HL-60 (cell line): ENCODE data around the gene TTC13.

ENCODE experiments used
- POLR2AphosphoS5 ChIP-seq: IDR thresholded peaks from 2 replicates; pipeline ENCODE4 v1.6.1; 2012; ENCODE audit warnings: low read depth
- SPI1 ChIP-seq: IDR thresholded peaks from 2 replicates; pipeline ENCODE4 v1.6.1; 2012; ENCODE audit warnings: low read depth, mild to moderate bottlenecking, borderline replicate concordance
- TF ChIP-seq, protein P1 (sequence below): IDR thresholded peaks from one replicate; pipeline ENCODE4 v1.5.1; 2011; ENCODE audit warnings: low read length, control low read depth, inconsistent platforms; ENCODE audit not compliant: insufficient read depth

DNA sequence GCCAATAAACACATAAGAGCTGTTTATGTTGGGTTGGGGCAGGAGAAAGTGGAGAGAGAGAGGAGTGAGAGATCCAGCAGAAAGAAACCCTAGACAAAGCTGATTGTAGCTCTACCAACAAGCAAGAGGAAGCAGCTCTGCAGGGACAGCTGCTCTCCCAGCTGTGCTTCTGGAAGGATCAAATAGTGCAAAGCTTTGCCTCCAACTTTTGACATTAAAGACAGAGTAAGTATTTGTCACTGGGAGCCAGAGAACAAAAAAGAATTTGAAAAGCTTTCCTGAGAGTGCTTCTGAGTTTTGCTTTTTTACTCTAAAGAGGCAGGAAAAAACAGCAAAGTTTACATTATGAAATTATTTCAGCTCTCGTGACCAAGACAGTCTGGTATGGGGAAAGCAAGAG lies 81.9 kb downstream of the TTC13 start:
- TF ChIP-seq, protein P1, sequence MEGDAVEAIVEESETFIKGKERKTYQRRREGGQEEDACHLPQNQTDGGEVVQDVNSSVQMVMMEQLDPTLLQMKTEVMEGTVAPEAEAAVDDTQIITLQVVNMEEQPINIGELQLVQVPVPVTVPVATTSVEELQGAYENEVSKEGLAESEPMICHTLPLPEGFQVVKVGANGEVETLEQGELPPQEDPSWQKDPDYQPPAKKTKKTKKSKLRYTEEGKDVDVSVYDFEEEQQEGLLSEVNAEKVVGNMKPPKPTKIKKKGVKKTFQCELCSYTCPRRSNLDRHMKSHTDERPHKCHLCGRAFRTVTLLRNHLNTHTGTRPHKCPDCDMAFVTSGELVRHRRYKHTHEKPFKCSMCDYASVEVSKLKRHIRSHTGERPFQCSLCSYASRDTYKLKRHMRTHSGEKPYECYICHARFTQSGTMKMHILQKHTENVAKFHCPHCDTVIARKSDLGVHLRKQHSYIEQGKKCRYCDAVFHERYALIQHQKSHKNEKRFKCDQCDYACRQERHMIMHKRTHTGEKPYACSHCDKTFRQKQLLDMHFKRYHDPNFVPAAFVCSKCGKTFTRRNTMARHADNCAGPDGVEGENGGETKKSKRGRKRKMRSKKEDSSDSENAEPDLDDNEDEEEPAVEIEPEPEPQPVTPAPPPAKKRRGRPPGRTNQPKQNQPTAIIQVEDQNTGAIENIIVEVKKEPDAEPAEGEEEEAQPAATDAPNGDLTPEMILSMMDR = no peak
- TF ChIP-seq POLR2AphosphoS5 (no peak), SPI1 (no peak)
